ENCODE data around the gene SHANK1. TPM values are rescaled to one million over a fixed set of nuclear protein-coding genes. Genes with fewer than 3 reads are reported as not detected.

SHANK1 gene
- total RNA-seq, 4 donors from 2014 or later: 2.2 TPM; not detected in 3

GRCh38 chr19:50705422-50706019 lies 14.1 kb downstream of the SHANK1 start:
- Histone ChIP-seq H3K27me3 (peaks cover 41% of the 10 kb centered on the region), H3K36me3 (no peaks in the 10 kb centered on the region), H3K9me3 (no peaks in the 10 kb centered on the region), H3K4me1 (no peaks in the 10 kb centered on the region), H3K4me3 (no peak overlapping the region), H3K27ac (no peak overlapping the region)
- 20 to 45% methylated on average over 1 to 9 of the region's 9 CpGs for WGBS, 2 donors (ENCODE audit: low coverage in 1 of 2)
- no peak for TF ChIP-seq POLR2A (IDR thresholded peaks at IDR 0.05)
- no peak for TF ChIP-seq EP300 (IDR thresholded peaks at IDR 0.05; ENCODE audit: low read depth)
- TF ChIP-seq CTCF (IDR thresholded peaks at IDR 0.05): peak in 4 of 5 experiments; percentile 22 to 38 (median 28)
- TF ChIP-seq POLR2AphosphoS5 (IDR thresholded peaks at IDR 0.05): no peak
- DNase-seq: no peak
- in situ Hi-C loops (cut with MboI; ENCODE audit: low pct_ligation_motif_present in 1 of 4, low pct_unique_long_range_greater_than_20kb in 1 of 4, low sequenced_read_pairs in 3 of 4): no loop called here
- intact Hi-C loops (cut with DNase I; ENCODE audit: low total_unique reads): no loop called here

GRCh38 chr19:50703915-50704796 lies 15.4 kb downstream of the SHANK1 start:
- intact Hi-C loops (cut with DNase I; ENCODE audit: low total_unique reads) (no loop called here), in situ Hi-C loops (cut with MboI; ENCODE audit: low pct_ligation_motif_present in 1 of 4, low pct_unique_long_range_greater_than_20kb in 1 of 4, low sequenced_read_pairs in 3 of 4) (no loop called here)
- Histone ChIP-seq H3K36me3 (no peaks in the 10 kb centered on the region), H3K9me3 (no peaks in the 10 kb centered on the region), H3K27ac (no peak overlapping the region), H3K4me3 (no peak overlapping the region), H3K4me1 (no peaks in the 10 kb centered on the region), H3K27me3 (peaks cover 41% of the 10 kb centered on the region)
- WGBS, 2 donors (ENCODE audit: low coverage in 1 of 2): 41 to 61% methylated on average over 8 to 22 of the region's 22 CpGs
- no peak for DNase-seq
- TF ChIP-seq CTCF (IDR thresholded peaks at IDR 0.05) (no peak), EP300 (IDR thresholded peaks at IDR 0.05; ENCODE audit: low read depth) (no peak), POLR2AphosphoS5 (IDR thresholded peaks at IDR 0.05) (no peak), POLR2A (IDR thresholded peaks at IDR 0.05) (no peak)

GRCh38 chr19:50702871-50703829 lies 16.5 kb downstream of the SHANK1 start:
- in situ Hi-C loops (cut with MboI; ENCODE audit: low pct_ligation_motif_present in 1 of 4, low pct_unique_long_range_greater_than_20kb in 1 of 4, low sequenced_read_pairs in 3 of 4): no loop called here
- H3K27me3 ChIP-seq: peaks cover 41% of the 10 kb centered on the region
- no peak overlapping the region for H3K4me3 ChIP-seq
- H3K36me3 ChIP-seq: no peaks in the 10 kb centered on the region
- 52% methylated on average over 33 of the region's 47 CpGs; no CpG with 5 or more reads in 1 of the 2 donors for WGBS, 2 donors (ENCODE audit: low coverage in 1 of 2)
- DNase-seq: no peak
- H3K27ac ChIP-seq: no peak overlapping the region
- H3K9me3 ChIP-seq: no peaks in the 10 kb centered on the region
- intact Hi-C loops (cut with DNase I; ENCODE audit: low total_unique reads): no loop called here
- no peak for TF ChIP-seq POLR2AphosphoS5 (IDR thresholded peaks at IDR 0.05)
- TF ChIP-seq EP300 (IDR thresholded peaks at IDR 0.05; ENCODE audit: low read depth): no peak
- no peak for TF ChIP-seq CTCF (IDR thresholded peaks at IDR 0.05)
- TF ChIP-seq POLR2A (IDR thresholded peaks at IDR 0.05): no peak
- H3K4me1 ChIP-seq: no peaks in the 10 kb centered on the region
